Type B pancreatic cell (in vitro differentiated cells): ENCODE measurements around the gene KIF1B. TPM values are rescaled to one million over a fixed set of nuclear protein-coding genes. Genes with fewer than 3 reads are reported as not detected.
A peak's percentile ranks its signal among the peaks of the same experiment; 100 is the strongest.
"Not testable (repeated sequence)": the region's sequence is repeated elsewhere in the genome, so short reads cannot be mapped to it uniquely, and the experiment has no call there.

ENCODE experiments used
- DNase-seq: peaks from one replicate; pipeline ENCODE4 v3.0.0; 2021; ENCODE audit warnings: mixed read lengths; ENCODE audit not compliant: unreplicated experiment; ENCODE audit errors: extremely low spot score
- H3K27ac Mint-ChIP-seq: 2 replicates; pipeline ENCODE4 v1.8.0; 2021; ENCODE audit warnings: mild to moderate bottlenecking, mixed read lengths
- H3K27me3 Mint-ChIP-seq: 2 replicates; pipeline ENCODE4 v1.8.0; 2021; ENCODE audit warnings: mixed read lengths
- H3K36me3 Mint-ChIP-seq: 2 replicates; pipeline ENCODE4 v1.8.0; 2021; ENCODE audit warnings: mixed read lengths
- H3K4me1 Mint-ChIP-seq: one replicate; pipeline ENCODE4 v1.8.0; 2021; ENCODE audit warnings: mixed read lengths; ENCODE audit not compliant: unreplicated experiment
- H3K4me3 Mint-ChIP-seq: 2 replicates; pipeline ENCODE4 v1.8.0; 2021; ENCODE audit warnings: mild to moderate bottlenecking, mixed read lengths
- H3K9me3 Mint-ChIP-seq: 2 replicates; pipeline ENCODE4 v1.8.0; 2021; ENCODE audit warnings: mixed read lengths
- total RNA-seq: library from RNA; stranded (reverse); gene quantifications from 2 replicates; pipeline ENCODE4 v1.2.1, GENCODE V29; 2021; ENCODE audit warnings: low replicate concordance
- TF ChIP-seq, protein P1 (sequence below): fragments of 200-600 bp; sonication (generic); conservative IDR thresholded peaks from 2 replicates; pipeline ENCODE4 v1.5.0; 2021; ENCODE audit warnings: antibody characterized with exemption, mild to moderate bottlenecking

KIF1B gene
- total RNA-seq, 1 donor from 2014 or later, result 64.3 TPM

DNA sequence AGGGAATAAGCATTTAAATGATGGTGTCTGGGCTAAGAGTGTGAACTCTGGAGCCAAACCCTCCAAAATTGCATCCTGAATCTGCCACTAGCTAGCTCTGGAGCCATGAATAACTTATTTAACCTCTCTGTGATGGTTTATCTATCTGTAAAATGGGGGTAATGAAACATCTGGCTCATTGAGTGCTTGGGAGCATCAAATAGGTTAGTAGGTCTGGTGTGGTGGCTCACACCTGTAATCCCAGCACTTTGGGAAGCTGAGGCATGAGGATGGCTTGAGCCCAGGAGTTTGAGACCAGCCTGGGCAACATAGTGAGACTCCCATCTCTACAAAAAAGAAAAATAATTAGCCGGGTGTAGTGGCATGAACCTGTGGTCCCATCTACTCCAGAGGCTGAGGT lies 42.8 kb downstream of the KIF1B start:
- Mint-ChIP-seq H3K9me3 (no peaks in the 10 kb centered on the region), H3K27me3 (no peaks in the 10 kb centered on the region), H3K36me3 (peaks cover 10% of the 10 kb centered on the region), H3K4me1 (peaks cover 8% of the 10 kb centered on the region), H3K27ac (no peak overlapping the region), H3K4me3 (no peak overlapping the region)
- TF ChIP-seq, protein P1, sequence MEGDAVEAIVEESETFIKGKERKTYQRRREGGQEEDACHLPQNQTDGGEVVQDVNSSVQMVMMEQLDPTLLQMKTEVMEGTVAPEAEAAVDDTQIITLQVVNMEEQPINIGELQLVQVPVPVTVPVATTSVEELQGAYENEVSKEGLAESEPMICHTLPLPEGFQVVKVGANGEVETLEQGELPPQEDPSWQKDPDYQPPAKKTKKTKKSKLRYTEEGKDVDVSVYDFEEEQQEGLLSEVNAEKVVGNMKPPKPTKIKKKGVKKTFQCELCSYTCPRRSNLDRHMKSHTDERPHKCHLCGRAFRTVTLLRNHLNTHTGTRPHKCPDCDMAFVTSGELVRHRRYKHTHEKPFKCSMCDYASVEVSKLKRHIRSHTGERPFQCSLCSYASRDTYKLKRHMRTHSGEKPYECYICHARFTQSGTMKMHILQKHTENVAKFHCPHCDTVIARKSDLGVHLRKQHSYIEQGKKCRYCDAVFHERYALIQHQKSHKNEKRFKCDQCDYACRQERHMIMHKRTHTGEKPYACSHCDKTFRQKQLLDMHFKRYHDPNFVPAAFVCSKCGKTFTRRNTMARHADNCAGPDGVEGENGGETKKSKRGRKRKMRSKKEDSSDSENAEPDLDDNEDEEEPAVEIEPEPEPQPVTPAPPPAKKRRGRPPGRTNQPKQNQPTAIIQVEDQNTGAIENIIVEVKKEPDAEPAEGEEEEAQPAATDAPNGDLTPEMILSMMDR, result no peak
- no peak for DNase-seq

DNA sequence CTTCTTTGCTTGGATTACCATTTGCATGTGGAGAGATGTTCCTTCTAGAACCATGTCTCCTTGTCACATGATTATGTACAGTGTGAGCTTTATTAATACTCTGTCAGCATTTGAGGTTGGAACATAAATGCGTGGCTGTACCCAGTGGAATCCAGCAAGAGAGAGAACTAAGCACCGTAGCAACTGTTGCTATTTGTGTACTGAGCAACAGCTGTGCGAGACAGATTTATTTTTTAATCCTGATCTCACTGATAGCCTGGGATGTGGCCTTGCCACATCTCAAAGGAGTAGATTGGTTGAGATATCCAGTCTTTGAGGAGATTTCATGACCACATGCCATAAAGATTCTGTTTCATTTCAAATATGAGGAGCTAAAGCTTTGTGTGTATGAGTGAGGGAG lies 43.4 kb downstream of the KIF1B start:
- no peaks in the 10 kb centered on the region for H3K9me3 Mint-ChIP-seq
- H3K4me3 Mint-ChIP-seq, result no peak overlapping the region
- peak overlapping the region; percentile 57 for H3K27ac Mint-ChIP-seq
- DNase-seq, result no peak
- TF ChIP-seq, protein P1, result no peak
- H3K27me3 Mint-ChIP-seq, result no peaks in the 10 kb centered on the region
- peaks cover 6% of the 10 kb centered on the region for H3K4me1 Mint-ChIP-seq
- H3K36me3 Mint-ChIP-seq, result peaks cover 9% of the 10 kb centered on the region

DNA sequence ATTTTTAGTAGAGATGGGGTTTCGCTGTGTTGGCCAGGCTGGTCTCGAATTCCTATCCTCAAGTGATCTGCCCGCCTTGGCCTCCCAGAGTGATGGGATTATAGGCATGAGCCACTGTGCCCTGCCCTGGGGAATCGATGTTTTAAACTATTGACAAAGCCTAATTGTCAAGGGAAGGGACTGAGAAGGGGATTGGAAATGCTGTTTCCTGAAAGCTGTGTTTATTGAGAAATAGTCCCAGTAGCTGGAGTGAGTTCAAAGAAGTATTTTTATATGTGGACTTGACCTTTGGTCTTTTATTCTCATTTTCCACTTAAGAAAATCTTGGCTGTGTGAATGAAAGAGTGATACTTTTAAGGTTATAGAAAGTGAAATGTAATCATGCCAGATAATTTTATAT lies 47.5 kb downstream of the KIF1B start:
- DNase-seq, result no peak
- H3K36me3 Mint-ChIP-seq, result peaks cover 19% of the 10 kb centered on the region
- no peaks in the 10 kb centered on the region for H3K27me3 Mint-ChIP-seq
- no peak overlapping the region for H3K4me3 Mint-ChIP-seq
- H3K27ac Mint-ChIP-seq, result no peak overlapping the region
- H3K4me1 Mint-ChIP-seq, result peaks cover 6% of the 10 kb centered on the region
- TF ChIP-seq, protein P1, result no peak
- no peaks in the 10 kb centered on the region for H3K9me3 Mint-ChIP-seq

DNA sequence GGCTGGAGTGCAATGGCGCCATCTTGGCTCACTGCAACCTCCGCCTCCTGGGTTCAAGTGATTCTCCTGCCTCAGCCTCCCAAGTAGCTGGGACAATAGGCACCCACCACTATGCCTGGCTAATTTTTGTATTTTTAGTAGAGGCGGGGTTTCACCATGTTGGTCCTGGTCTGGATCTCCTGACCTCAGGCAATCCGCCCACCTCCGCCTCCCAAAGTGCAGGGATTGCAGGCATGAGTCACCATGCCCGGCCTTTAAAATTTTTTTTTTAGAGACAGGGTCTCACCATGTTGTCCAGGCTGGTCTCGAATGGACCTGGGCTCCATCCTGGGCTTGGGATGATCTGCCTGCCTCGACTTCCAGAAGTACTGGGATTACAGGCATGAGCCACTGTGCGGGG lies 49.2 kb downstream of the KIF1B start:
- not testable (repeated sequence) for H3K27me3 Mint-ChIP-seq, H3K4me3 Mint-ChIP-seq, H3K9me3 Mint-ChIP-seq, DNase-seq, H3K4me1 Mint-ChIP-seq, H3K27ac Mint-ChIP-seq
- peaks cover 30% of the 10 kb centered on the region for H3K36me3 Mint-ChIP-seq

DNA sequence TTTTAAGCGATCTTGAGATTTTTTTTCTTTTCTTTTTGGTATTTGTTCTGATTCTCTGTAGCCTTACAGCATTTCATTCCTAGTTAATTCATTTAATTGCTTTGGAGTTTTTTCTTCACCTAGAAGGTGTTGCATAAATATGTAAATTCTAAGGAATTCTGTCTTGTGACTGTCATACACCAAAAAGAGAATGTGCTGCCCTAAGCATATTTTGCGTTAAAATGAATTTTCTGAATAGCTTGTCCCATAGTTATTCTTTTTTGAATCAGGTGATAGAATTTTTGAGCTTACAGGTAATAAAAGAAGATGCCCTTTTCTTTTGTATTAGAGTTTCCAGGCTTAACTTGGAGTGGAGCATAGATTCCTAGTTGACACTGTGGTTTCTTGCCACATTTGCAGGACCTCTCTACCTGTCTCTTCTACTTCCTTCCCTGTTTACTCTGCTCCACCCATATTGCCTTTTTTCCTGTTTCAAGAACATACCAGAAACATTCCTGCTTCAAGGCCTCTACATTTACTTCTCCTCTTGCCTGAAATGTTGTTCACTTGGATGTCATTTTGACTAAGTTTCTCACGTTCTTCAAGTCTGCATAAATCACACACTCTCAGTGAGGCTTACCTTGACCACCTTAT lies 53.2 kb downstream of the KIF1B start:
- H3K27ac Mint-ChIP-seq, result peak overlapping the region; percentile 80
- no peaks in the 10 kb centered on the region for H3K27me3 Mint-ChIP-seq
- H3K36me3 Mint-ChIP-seq, result peaks cover 35% of the 10 kb centered on the region
- TF ChIP-seq, protein P1, result no peak
- no peak for DNase-seq
- no peaks in the 10 kb centered on the region for H3K4me1 Mint-ChIP-seq
- no peaks in the 10 kb centered on the region for H3K9me3 Mint-ChIP-seq
- peak overlapping the region; percentile 10 for H3K4me3 Mint-ChIP-seq

DNA sequence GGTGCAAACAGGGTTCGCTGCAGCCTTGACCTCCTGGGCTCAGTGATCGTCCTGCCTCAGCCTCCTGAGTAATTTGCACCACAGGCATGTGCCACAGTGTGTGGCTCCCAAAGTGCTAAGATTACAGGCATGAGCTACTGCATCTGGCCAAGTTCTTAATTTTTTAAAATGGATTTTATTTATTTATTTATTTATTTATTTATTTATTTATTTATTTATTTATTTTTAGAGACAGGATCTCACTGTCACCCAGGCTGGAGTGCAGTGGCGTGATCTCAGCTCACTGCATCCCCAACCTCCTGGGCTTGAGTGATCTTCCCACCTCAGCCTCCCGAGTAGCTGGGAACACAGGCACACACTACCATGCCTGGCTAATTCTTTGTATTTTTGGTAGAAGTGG lies 54.7 kb downstream of the KIF1B start:
- Mint-ChIP-seq H3K27me3 (no peaks in the 10 kb centered on the region), H3K4me1 (no peaks in the 10 kb centered on the region), H3K4me3 (no peak overlapping the region), H3K9me3 (no peaks in the 10 kb centered on the region), H3K36me3 (peaks cover 32% of the 10 kb centered on the region), H3K27ac (no peak overlapping the region)
- DNase-seq, result no peak
- TF ChIP-seq, protein P1, result no peak
